ENCODE results near the gene KIAA1549. TPM values are rescaled to one million over a fixed set of nuclear protein-coding genes. Genes with fewer than 3 reads are reported as not detected.

Gene KIAA1549
- total and polyA plus RNA-seq, 2 of the 4 experiments (the other 2 are of a cell fraction) = 1.3 to 3.3 TPM

- Histone ChIP-seq H2BK120ac (ENCODE audit: low read depth, low read length) (no peak overlapping the region), H3K9me3 (ENCODE audit: control insufficient read depth, insufficient read depth, low read length) (no peaks in the 10 kb centered on the region), H4K91ac (ENCODE audit: insufficient read depth, low read depth, low read length) (no peak overlapping the region), H3K79me1 (ENCODE audit: low read depth in 1 of 2, low read length in 2 of 2) (no peaks in the 10 kb centered on the region), H2BK20ac (ENCODE audit: low read depth, low read length) (no peak overlapping the region), H3K14ac (replicated peaks; ENCODE audit: low read depth, low read length) (no peak overlapping the region), H2BK15ac (ENCODE audit: low read depth, low read length) (no peak overlapping the region), H2BK5ac (ENCODE audit: low read depth, low read length, poor library complexity, severe bottlenecking) (no peak overlapping the region), H3K4me1 (ENCODE audit: control insufficient read depth, insufficient read depth, low read length) (no peaks in the 10 kb centered on the region), H3K4me3 (ENCODE audit: insufficient read depth, low read depth, low read length) (no peak overlapping the region), H3K4me2 (ENCODE audit: low read depth, low read length) (no peak overlapping the region), H2AK5ac (ENCODE audit: low read depth, low read length) (no peak overlapping the region), H3K56ac (ENCODE audit: extremely low read depth, insufficient read depth, low read length) (no peak overlapping the region), H3K18ac (ENCODE audit: low read depth, low read length) (no peak overlapping the region), H3K4ac (ENCODE audit: low read depth, low read length) (no peak overlapping the region), H3K27me3 (ENCODE audit: control insufficient read depth, insufficient read depth, low read length) (peaks cover 5% of the 10 kb centered on the region; the same call in 1 of the 2 replicates), H3K23ac (ENCODE audit: low read depth, low read length) (no peak overlapping the region), H3K9me1 (ENCODE audit: insufficient read depth, low read length) (no peaks in the 10 kb centered on the region), H4K8ac (ENCODE audit: low read depth in 2 of 2, low read length in 2 of 2) (no peak overlapping the region), H2AFZ (replicated peaks; ENCODE audit: low read length, poor library complexity) (no peak overlapping the region), H3K36me3 (ENCODE audit: control insufficient read depth, insufficient read depth, low read length) (no peaks in the 10 kb centered on the region), H4K20me1 (ENCODE audit: insufficient read depth, low read length) (no peaks in the 10 kb centered on the region), H3K27ac (ENCODE audit: insufficient read depth, low read length) (no peak overlapping the region), H4K5ac (ENCODE audit: low read depth, low read length) (no peak overlapping the region), H3K9ac (ENCODE audit: low read depth, low read length) (no peak overlapping the region), H2AK9ac (replicated peaks; ENCODE audit: low read depth, low read length, poor library complexity) (no peak overlapping the region)
- intact Hi-C loops (cut with micrococcal nuclease) (no loop called here), in situ Hi-C loops (cut with MboI; ENCODE audit: low sequenced_read_pairs) (no loop called here), dilution Hi-C loops (cut with HindIII; ENCODE audit: low sequenced_read_pairs, unreplicated experiment) (no loop called here)
- ChIA-PET POLR2A (ENCODE audit: unreplicated experiment) (no interaction called here), CTCF (no interaction called here)
- no peak for ATAC-seq (ENCODE audit: low read depth)
- no peak for DNase-seq
- no TSS peak for BruUV-seq (replicated peaks)
- TF ChIP-seq NFE2L2 (IDR thresholded peaks at IDR 0.05; ENCODE audit: low read depth, low read length) = no peak
- no peak for TF ChIP-seq BHLHE40 (IDR thresholded peaks at IDR 0.05; ENCODE audit: low read depth, low read length)
- no CpG with 5 or more reads among the region's 3 CpGs for WGBS, 2 experiments (ENCODE audit: extremely low coverage in 2 of 2, insufficient read length in 1 of 2)
Measured at GRCh38 chr7:139011373-139011772, 30.2 kb upstream of the KIAA1549 start.
